Epithelial cell of umbilical artery (primary cell): ENCODE results near the gene CDHR5. TPM values are rescaled to one million over a fixed set of nuclear protein-coding genes. Genes with fewer than 3 reads are reported as not detected.

Source experiments
- total RNA-seq: library from RNA; depleted of rRNA; stranded (reverse); fragments of >200 nt; gene quantifications from 2 replicates; pipeline ENCODE4 v1.2.3, GENCODE V29; 2014

Gene CDHR5
- not detected in 2 replicates for total RNA-seq

GRCh38 chr11:624705-625635, at the start of gene CDHR5:
Gene CDHR5 (minus strand): TSS chr11:624955. CDS start chr11:624902, 53 bp downstream.

GRCh38 chr11:636511-637332, 12.0 kb upstream of the CDHR5 start, which contains the start of gene DRD4:
Gene DRD4 (plus strand): TSS chr11:637269. CDS start chr11:637305, 36 bp downstream.

GRCh38 chr11:626475-627307, 1.9 kb upstream of the CDHR5 start, which contains the start of gene SCT:
Gene SCT (minus strand): TSS chr11:627181. CDS start chr11:627143, 38 bp downstream.

GRCh38 chr11:615504-616319, 9.0 kb downstream of the CDHR5 start, which contains the start of gene IRF7:
Gene IRF7 (minus strand): TSS chr11:615950. CDS start chr11:615364, 586 bp downstream.

GRCh38 chr11:575996-576768, 48.6 kb downstream of the CDHR5 start, which contains the start of gene PHRF1:
Gene PHRF1 (plus strand): TSS chr11:576470. CDS start chr11:581513, 5,043 bp downstream.

Other genes with a start within 250 kb of the CDHR5 start
- gene PKP3, start 230.7 kb downstream of the CDHR5 start, total RNA-seq, result 0.15 and 0.32 TPM in 2 replicates
- gene SIGIRR, start 210.0 kb downstream of the CDHR5 start, total RNA-seq, result 28.1 and 43.2 TPM in 2 replicates
- gene ANO9, start 182.9 kb downstream of the CDHR5 start, total RNA-seq, result not detected in 2 replicates
- 29.9 and 30.2 TPM in 2 replicates for gene PTDSS2, start 174.7 kb downstream of the CDHR5 start, total RNA-seq
- 167 and 236 TPM in 2 replicates for gene RNH1, start 117.7 kb downstream of the CDHR5 start, total RNA-seq
- 43.0 and 67.2 TPM in 2 replicates for gene HRAS, start 89.4 kb downstream of the CDHR5 start, total RNA-seq
- 0.30 and 0.32 TPM in 2 replicates for gene LRRC56, start 87.4 kb downstream of the CDHR5 start, total RNA-seq
- 0.30 and 0.65 TPM in 2 replicates for gene LMNTD2, start 64.2 kb downstream of the CDHR5 start, total RNA-seq
- 10.2 and 14.3 TPM in 2 replicates for gene RASSF7, start 64.0 kb downstream of the CDHR5 start, total RNA-seq
- 24.5 and 26.0 TPM in 2 replicates for gene PHRF1, start 48.5 kb downstream of the CDHR5 start, total RNA-seq
- 11.0 and 71.6 TPM in 2 replicates for gene IRF7, start 9.0 kb downstream of the CDHR5 start, total RNA-seq
- gene SCT, start 2.2 kb upstream of the CDHR5 start, total RNA-seq, result not detected in 2 replicates
- not detected in 2 replicates for gene DRD4, start 12.3 kb upstream of the CDHR5 start, total RNA-seq
- gene DEAF1, start 70.3 kb upstream of the CDHR5 start, total RNA-seq, result 34.8 and 38.7 TPM in 2 replicates
- 7.8 and 11.7 TPM in 2 replicates for gene TMEM80, start 70.9 kb upstream of the CDHR5 start, total RNA-seq
- gene EPS8L2, start 81.3 kb upstream of the CDHR5 start, total RNA-seq, result 2.3 and 2.9 TPM in 2 replicates
- 200 and 226 TPM in 2 replicates for gene TALDO1, start 122.5 kb upstream of the CDHR5 start, total RNA-seq
- gene GATD1, start 152.5 kb upstream of the CDHR5 start, total RNA-seq, result 16.9 and 23.3 TPM in 2 replicates
- 0.32 TPM in 1 of 2 replicates, not detected in the other for gene CEND1, start 165.1 kb upstream of the CDHR5 start, total RNA-seq
- 5.3 and 9.4 TPM in 2 replicates for gene SLC25A22, start 173.3 kb upstream of the CDHR5 start, total RNA-seq
- gene PIDD1, start 180.3 kb upstream of the CDHR5 start, total RNA-seq, result 6.5 and 6.8 TPM in 2 replicates
- 71.0 and 255 TPM in 2 replicates for gene RPLP2, start 185.0 kb upstream of the CDHR5 start, total RNA-seq
- gene PNPLA2, start 194.0 kb upstream of the CDHR5 start, total RNA-seq, result 15.2 and 16.2 TPM in 2 replicates
- 6.5 and 9.6 TPM in 2 replicates for gene CRACR2B, start 203.0 kb upstream of the CDHR5 start, total RNA-seq
- gene CD151, start 208.0 kb upstream of the CDHR5 start, total RNA-seq, result 523 and 570 TPM in 2 replicates
- 25.2 and 71.8 TPM in 2 replicates for gene POLR2L, start 217.6 kb upstream of the CDHR5 start, total RNA-seq
- 76.0 and 116 TPM in 2 replicates for gene TSPAN4, start 217.9 kb upstream of the CDHR5 start, total RNA-seq